ENCODE data around the gene HADH. TPM values are rescaled to one million over a fixed set of nuclear protein-coding genes. Genes with fewer than 3 reads are reported as not detected.

HADH gene
- total and polyA plus RNA-seq, 12 donors: 24.5 to 123 (median 68.8) TPM

DNA sequence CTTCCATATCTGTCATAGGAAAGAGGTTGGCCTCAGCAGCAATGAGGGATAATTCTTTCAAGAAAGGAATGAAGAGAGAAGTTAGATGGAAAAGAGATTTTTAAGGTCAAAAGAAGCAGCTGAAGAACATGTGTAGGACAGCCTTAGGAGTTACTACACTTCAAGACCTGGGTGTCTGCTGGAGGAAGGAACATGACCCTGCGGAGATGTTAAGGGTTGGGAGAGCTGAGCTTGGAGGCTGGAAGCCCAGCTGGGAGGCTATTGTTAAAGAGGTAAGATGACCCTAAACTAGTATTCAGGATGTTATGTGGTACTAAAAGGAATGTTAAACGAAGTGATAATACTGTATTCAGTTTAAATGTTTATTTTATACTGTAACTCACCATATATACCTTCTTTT lies 15.0 kb downstream of the HADH start:
- no peak for DNase-seq
- 90 to 100% (median 92%) methylated on average over 2 of the region's 2 CpGs for WGBS, 4 donors
- TF ChIP-seq, protein P1, sequence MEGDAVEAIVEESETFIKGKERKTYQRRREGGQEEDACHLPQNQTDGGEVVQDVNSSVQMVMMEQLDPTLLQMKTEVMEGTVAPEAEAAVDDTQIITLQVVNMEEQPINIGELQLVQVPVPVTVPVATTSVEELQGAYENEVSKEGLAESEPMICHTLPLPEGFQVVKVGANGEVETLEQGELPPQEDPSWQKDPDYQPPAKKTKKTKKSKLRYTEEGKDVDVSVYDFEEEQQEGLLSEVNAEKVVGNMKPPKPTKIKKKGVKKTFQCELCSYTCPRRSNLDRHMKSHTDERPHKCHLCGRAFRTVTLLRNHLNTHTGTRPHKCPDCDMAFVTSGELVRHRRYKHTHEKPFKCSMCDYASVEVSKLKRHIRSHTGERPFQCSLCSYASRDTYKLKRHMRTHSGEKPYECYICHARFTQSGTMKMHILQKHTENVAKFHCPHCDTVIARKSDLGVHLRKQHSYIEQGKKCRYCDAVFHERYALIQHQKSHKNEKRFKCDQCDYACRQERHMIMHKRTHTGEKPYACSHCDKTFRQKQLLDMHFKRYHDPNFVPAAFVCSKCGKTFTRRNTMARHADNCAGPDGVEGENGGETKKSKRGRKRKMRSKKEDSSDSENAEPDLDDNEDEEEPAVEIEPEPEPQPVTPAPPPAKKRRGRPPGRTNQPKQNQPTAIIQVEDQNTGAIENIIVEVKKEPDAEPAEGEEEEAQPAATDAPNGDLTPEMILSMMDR (IDR thresholded peaks at IDR 0.05): no peak
- TF ChIP-seq POLR2A (IDR thresholded peaks at IDR 0.05): no peak
- Histone ChIP-seq H3K4me3 (no peak overlapping the region), H3K36me3 (replicated peaks in 1 of 2) (no peaks in the 10 kb centered on the region), H3K27me3 (no peaks in the 10 kb centered on the region), H3K4me1 (replicated peaks in 1 of 2) (peaks cover 0 to 18% of the 10 kb centered on the region in 2 donors), H3K9me3 (replicated peaks in 1 of 3) (no peaks in the 10 kb centered on the region), H3K27ac (no peak overlapping the region)
- intact Hi-C loops (cut with DNase I): no loop called here

DNA sequence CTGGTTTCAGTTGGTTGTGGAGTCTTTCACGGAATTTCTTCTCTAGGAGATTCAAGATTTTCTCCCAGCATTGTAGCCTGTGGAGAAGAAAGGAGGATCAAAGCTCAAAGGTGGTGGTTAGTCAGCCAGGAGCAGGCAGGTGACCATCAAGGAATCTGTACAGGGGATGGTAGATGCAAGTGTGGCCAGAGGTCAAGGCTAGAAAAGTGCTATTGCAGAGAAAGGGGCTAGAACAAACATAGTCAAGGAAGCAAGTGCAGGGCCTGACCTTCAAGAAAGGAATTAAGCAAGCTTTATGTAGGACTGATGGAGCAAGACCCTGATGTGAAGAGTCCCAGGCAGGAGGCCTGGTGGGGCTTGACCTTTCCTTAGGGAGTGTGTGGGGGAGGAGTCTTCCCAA lies 16.1 kb downstream of the HADH start:
- intact Hi-C loops (cut with DNase I): no loop called here
- no peak overlapping the region for H3K27ac ChIP-seq
- H3K27me3 ChIP-seq: no peaks in the 10 kb centered on the region
- no peak for TF ChIP-seq POLR2A (IDR thresholded peaks at IDR 0.05)
- TF ChIP-seq, protein P1 (IDR thresholded peaks at IDR 0.05): no peak
- H3K9me3 ChIP-seq (replicated peaks in 1 of 3): no peaks in the 10 kb centered on the region
- DNase-seq: no peak
- peaks cover 0 to 18% of the 10 kb centered on the region in 2 donors for H3K4me1 ChIP-seq (replicated peaks in 1 of 2)
- WGBS, 4 donors: 89 to 100% (median 96%) methylated on average over 1 of the region's 1 CpG
- no peaks in the 10 kb centered on the region for H3K36me3 ChIP-seq (replicated peaks in 1 of 2)
- H3K4me3 ChIP-seq: no peak overlapping the region

DNA sequence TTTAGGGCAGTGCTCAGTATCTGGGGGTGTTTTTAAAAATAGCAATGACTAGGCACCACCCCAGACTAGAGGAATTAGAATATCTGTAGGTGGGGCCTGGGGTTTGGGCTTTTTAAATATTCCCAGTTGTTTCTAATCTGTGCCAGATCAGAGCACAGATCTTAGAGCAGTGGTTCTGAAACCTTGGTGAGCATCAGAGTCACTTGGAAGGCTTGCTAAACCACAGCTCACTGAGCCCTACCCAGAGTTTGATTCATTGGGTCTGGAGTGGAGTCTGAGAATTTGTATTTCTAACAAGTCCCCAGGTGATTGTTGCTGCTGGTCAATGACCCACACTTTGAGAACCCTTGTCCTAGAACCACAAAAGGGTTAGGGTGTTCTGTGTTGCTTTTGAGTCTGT lies 16.7 kb downstream of the HADH start:
- no peaks in the 10 kb centered on the region for H3K36me3 ChIP-seq (replicated peaks in 1 of 2)
- H3K4me1 ChIP-seq (replicated peaks in 1 of 2): peaks cover 0 to 18% of the 10 kb centered on the region in 2 donors
- DNase-seq: no peak
- intact Hi-C loops (cut with DNase I): no loop called here
- no peak for TF ChIP-seq POLR2A (IDR thresholded peaks at IDR 0.05)
- TF ChIP-seq, protein P1 (IDR thresholded peaks at IDR 0.05): no peak
- no peak overlapping the region for H3K4me3 ChIP-seq
- no peaks in the 10 kb centered on the region for H3K9me3 ChIP-seq (replicated peaks in 1 of 3)
- H3K27ac ChIP-seq: no peak overlapping the region
- no peaks in the 10 kb centered on the region for H3K27me3 ChIP-seq

DNA sequence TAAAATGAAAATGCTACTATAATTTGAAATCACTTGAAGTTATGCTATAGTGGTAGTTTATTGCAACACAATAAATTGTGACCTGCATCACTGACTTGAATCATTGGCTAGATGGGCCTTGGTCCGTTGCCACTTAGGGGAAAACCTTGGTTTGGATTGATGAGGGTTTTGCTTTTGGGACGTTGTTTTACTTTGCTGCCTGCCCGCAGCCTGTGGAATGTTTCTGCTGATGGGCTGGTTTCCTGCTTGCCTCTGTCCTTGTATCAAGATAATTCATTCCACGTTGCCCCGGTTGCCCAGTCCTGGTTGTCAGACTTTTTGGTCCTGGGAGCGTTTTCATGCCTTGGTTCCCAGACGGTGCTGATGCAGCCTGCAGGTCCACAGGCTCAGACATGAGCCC lies 18.3 kb downstream of the HADH start:
- peaks cover 0 to 18% of the 10 kb centered on the region in 2 donors for H3K4me1 ChIP-seq (replicated peaks in 1 of 2)
- H3K36me3 ChIP-seq (replicated peaks in 1 of 2): no peaks in the 10 kb centered on the region
- no peak overlapping the region for H3K4me3 ChIP-seq
- intact Hi-C loops (cut with DNase I): no loop called here
- no peaks in the 10 kb centered on the region for H3K9me3 ChIP-seq (replicated peaks in 1 of 3)
- DNase-seq: peak in 6 of 7 donors; percentile 30 to 64 (median 56)
- H3K27me3 ChIP-seq: no peaks in the 10 kb centered on the region
- peak overlapping the region in 1 of 5 donors; percentile 14 for H3K27ac ChIP-seq
- WGBS, 4 donors: 39 to 63% (median 53%) methylated on average over 7 of the region's 7 CpGs
- TF ChIP-seq, protein P1 (IDR thresholded peaks at IDR 0.05): no peak
- TF ChIP-seq POLR2A (IDR thresholded peaks at IDR 0.05): no peak

Measured in adrenal gland (tissue), 12 donors.